Loucy (cell line): ENCODE data around the gene GDPD1.

Experiments used
- CTCF ChIP-seq: fragments of 200-600 bp; sonication (generic); conservative IDR thresholded peaks from 2 replicates; pipeline ENCODE4 v1.5.1; 2014; ENCODE audit warnings: mild to moderate bottlenecking, antibody characterized with exemption, low read length
- EZH2phosphoT487 ChIP-seq: fragments of 200-600 bp; IDR thresholded peaks from 2 replicates; pipeline ENCODE4 v1.6.1; 2018; ENCODE audit warnings: antibody characterized with exemption, mild to moderate bottlenecking, moderate library complexity, borderline replicate concordance

GRCh38 chr17:59190806-59191205 is 29.5 kb upstream of the GDPD1 start:
- no peak for TF ChIP-seq EZH2phosphoT487
- TF ChIP-seq CTCF, result no peak
